GF-D8 (cell line): ENCODE measurements around the gene SPATA31C1.
"Not testable (repeated sequence)": the region's sequence is repeated elsewhere in the genome, so short reads cannot be mapped to it uniquely, and the experiment has no call there.

Experiments used
- DNase-seq: peaks from one replicate; lab custom pipeline; 2025; lab: John Stamatoyannopoulos, UW

The SPATA31C1 gene

DNA sequence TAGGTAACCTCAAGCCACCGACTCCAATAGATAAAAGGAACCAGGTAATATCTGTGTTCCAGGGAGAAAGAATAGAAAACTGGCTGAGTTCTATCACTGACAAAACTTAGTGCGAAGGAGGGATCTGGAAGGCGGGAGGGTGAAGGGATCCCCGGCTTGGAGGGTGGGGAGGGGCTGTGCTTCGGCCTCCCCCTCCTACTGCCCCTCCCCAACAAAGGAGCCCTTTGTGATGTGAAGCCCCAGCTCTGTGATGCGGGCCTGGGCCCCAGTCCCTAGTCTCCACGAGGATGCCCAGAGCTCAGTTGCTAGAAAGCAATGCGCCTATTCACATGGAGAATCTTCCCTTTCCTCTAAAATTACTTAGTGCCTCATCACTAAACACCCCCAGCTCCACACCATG is at the start of gene SPATA31C1:
Gene SPATA31C1 (plus strand): TSS at position 301 of the 400 bp plus-strand sequence.
- not testable (repeated sequence) for DNase-seq

DNA sequence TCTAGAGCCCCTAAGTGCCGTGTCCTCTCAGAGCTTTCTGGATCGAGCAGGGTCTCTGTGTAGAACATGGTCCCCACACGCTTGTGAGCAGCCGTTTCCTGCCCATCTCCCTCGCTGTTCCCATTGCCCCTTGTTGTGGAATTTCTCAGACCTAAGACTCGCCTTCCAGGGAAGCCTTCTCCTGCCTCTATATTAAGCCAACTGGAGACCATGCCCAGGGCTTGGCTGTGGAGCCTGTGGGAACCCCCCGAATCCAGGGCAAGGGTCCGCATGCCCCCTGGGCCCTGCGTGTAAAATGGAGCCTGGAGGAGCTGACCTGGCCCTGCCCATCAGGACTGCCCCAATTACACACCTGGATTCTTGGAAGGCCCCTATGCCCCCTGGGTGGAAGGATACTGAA is 49.6 kb upstream of the SPATA31C1 start:
- no peak for DNase-seq

DNA sequence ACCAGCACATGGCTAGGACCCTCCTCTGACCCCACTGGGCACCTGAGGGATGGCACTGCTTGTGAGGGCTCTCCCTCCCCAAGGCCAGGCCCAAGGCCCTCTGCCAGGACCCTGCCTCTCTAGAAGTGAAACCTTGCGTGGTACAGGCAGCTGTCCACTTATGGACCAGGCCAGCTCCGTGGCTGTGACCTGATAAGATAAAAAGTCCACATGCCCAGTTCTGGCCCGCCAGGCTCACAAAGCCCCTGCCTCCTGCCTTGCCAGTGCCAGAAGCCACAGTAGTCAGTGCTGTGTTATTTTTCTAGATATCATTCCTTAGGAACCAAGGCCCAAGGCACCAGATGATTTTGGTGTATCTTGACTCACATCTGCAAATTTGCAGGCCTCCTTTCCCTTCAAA is 49.1 kb upstream of the SPATA31C1 start:
- no peak for DNase-seq

DNA sequence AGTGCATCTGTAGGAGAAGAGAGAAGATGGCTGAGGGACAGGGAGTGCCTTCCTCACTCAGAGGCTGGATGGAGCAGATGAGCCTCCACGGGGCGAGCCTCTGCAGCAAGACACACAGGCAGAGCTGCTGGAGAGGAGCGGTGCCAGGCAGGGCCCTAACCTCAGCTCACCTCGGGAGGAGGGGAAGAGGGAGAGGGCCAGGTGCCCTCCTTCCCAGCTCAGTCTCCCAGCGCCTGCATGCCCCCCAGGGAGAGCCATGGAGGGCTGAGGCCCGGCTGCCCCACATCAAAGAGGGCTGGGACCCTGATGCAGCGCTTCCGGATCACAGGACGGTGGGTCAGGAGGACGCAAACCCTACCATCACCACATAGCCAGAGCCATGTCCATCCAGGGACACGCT is 48.7 kb upstream of the SPATA31C1 start:
- DNase-seq: no peak

DNA sequence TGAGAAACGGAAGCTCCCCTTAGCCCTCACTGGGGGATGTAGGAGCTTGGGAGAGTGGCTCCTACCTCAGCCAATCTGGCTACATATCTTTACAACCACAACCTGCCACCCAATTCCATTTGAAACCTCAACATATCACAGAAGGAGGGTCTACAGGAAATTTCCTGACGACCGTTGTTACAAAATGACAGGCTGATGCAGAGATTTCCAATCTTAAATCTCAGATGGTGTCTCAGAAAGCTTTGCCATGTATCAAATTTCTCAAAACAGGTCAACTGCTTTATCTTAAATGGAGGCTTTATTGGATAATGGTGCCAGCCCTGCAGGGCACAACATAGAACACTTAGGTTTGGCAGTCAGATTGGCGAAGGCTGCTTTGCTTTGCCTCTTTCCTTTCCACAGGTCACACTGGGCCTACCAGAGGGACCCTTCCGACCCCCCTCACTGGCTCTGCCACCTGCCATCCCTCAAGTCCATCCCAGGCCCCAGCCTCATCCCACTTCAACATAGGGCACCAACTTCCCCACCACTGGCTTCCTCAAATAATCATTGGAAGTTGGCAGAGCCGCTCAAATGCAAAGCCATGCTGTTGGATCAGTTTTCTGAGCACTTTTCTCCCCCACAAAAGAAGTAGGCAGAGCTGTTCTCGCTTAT is 46.2 kb upstream of the SPATA31C1 start:
- no peak for DNase-seq

DNA sequence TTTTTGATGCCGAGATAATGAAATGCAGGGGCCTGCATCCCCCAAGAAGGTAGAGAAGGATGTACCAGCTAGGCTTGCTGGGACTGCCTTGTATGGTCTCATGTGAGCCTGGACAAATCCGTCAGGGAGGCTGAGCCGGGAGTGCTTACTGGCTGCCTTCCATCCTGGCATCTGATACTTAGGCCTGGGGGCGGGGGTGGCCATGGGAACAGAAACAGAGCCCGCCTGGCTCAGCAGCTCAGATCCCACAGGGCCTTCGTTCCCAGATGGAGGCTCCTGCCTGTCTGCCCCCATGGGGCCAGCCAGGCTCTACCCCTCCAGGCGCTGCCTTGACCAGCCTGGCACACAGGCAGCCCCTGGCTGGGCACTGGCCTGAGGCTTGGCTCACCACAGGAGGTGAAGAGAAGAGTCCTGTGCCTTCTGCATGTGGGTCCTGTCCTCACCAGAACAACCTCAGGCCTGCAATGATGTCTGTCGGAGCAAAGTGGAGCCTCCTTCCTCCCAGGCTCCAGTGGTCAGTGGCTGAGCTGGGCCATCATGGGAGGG is 45.6 kb upstream of the SPATA31C1 start:
- DNase-seq: no peak

DNA sequence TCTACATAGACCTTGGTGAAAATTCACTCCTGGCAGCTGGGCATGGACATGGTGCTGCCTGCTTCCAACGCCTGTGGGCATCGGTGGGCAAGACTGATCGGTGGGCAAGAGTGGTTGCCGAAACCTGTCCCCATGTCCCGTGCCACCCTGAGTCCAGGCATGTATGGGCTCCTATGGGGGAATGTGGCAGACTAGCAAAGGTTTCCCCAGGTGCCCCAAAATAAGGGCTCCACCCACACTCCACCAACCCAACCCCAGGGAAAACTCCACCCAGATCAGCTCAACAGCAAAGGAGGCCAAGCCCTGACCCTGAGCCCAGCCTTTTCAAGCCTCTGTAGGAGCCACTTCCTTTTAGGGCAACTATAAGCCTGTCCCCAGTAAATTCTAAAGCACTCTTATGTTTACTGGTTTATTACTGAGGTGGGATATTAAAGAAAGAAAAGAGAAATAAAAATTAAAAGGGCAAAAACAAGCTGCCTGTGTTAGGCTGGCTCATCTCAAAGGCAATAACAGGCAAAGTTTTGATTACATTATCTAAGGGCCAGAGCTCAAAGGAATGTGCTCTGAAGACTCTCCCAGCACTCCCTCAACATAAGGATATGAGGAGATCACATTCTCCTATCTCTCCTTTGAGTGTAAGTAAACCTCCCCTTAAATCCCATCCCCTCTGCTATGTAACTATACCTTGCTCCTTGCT is 44.0 kb upstream of the SPATA31C1 start:
- no peak for DNase-seq

DNA sequence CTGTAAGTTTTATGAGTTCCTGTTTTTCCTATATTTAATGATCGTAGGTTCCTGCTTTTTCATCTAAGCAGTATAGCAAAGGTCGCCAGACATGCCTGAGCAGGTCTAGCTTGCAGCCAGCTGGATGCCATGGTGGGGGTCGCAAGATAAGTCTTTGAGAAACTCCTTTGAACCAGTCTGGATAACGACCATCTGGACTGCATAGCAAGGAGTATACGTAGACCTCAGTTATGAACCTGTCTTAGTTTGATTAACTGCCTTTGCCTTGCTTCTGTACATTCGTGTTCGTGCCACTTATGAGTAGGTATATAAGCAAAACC is 43.5 kb upstream of the SPATA31C1 start:
- no peak for DNase-seq

DNA sequence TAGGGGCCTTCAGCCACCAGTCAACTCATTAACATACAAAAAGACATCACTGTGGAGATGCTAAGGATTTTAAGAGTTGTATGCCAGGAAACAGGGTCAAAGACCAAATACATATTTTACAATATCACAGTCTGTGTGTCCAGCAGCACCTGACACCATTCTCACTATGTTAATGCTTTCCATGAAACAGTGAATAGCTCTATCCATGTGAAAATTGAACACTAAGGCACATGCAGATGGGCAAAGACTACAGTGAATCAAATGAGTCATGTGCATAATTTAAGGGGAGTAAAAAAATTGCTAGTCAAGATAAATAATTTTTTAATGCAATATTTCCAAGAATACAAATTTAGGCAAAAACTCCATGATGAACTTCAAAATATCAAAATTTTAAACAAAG is 42.7 kb upstream of the SPATA31C1 start:
- no peak for DNase-seq

DNA sequence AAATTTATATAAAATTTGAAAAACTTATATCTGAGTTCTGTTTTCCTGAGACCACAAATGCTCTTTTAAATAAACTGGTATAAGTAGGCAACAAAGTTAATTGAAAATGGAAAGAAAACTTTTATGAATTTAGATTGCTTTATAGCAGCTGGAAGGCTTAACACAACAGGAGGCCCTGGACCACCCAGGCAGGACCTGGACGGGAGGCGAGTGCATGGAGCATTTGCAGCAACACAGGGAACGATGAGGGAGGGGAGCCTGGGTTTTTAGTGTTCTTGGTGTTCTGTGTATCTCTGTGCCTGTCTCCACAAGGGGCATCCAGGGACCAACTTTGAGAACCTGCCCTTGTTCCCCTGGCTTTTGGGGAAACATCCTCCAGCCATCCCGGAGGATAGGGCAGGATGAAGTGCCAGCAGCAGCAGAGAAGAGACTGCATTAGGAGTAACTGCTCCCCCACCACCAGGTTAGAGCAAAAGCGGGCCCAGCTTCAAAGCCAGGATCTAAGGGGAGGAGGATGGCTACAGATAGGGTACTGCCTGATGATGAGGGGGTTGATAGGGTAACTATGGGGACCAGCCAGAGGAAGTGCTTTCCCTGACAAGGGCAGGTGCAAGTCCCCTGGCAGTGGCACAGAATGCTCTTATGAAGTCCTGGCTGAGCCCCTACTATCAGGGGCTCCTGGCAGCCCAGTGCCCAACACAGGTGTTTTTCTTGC is 41.8 kb upstream of the SPATA31C1 start:
- no peak for DNase-seq

DNA sequence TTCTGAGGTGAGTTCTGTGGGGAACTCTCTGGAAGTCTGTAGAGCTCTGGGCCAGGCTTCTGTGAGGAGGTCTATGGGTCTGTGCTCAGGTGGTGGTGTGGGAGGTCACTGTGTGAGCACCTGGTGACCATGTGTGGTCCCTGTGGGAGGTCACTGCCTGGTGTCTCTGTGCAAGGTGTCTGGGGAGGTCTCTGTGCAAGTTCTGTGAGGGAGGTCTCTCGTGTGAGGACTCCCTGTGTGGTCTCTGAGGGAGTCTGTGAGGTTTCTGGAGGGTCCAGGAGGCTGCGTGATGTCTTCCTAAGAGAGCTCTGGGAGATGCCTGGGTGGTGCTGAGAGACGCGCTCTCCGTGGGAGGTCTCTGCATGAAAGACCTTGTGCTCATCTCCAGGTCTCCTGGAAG is 41.1 kb upstream of the SPATA31C1 start:
- DNase-seq: no peak

DNA sequence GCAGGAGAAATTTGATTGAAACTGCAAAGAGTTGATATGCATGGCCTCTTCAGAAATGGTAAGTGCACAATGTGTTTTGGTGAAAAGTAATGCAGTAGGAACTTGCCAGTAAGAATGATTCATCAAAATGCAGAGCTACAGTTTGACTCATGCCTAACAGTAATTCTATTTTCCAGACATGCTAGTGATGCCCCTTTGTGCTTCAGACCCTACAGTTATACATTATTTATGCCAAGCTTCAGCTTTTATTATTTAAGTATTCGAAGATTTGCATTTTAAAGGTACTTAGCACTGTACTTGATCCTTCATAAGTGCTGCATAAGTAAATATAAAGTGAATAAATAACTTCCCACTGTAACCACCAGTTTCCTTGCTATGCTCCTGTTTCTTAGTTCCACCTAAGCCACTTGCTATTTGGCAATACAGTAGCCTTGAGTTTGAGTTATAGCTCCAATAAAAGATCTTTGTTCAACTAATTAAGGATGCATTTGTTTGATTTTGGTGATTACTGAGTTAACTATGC is 38.7 kb upstream of the SPATA31C1 start:
- no peak for DNase-seq

DNA sequence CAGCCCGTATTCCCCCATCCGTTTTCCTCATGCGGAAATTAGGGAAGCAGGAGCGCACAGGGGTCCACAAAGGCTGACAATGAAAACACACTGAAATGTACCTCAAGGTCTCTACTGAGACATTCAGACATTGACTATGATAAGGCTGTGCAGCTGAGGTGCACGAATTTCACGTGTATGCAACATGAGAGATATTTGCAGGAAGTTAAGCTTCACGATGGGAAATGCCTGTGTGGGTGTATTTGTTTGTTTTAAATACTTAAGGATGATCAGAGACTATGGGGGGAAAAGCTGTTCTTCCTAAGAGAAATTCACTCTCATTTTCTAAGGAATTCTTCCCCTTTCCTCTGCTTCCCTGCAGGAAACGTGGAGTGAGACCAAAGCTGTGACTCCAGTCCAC is 37.6 kb upstream of the SPATA31C1 start:
- DNase-seq: no peak

DNA sequence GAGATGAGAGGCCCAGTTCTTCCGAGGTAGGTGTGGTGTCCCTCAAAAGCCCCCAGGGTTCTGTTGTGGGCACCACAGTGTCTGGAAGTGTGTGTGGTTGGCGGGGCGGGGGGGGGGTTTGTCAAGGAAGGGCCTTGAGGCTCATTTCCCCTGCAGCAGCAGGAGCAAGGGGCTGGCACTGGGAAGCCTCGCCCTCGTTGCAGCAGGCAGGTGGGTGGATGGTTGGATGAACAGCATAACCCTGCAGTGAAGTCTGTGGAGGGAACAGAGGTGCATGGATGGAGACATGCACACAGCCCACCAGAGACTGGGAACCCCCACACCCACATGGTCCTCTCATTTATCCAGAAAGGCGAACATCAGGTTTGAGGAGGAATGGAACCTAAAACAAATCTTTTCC is 37.1 kb upstream of the SPATA31C1 start:
- DNase-seq: no peak

DNA sequence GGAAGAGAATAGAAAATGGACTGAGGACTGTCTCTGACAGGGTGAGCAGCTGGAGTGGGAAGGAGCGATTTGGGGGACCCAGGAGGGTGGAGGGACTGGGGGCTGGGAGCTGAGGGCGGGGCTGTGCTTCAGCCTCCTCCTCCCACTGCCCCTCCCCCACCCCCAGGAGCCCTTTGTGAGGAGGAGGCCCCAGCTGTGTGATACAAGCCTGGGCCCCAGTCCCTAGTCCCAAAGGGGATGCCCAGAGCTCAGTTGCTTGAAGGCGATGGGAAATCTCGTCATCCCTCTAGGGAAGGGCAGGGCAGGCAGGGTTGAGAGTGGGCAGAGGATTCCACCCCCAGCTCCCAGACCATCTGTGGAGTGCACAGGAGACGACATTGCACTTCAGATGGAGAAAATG is 35.1 kb upstream of the SPATA31C1 start, which contains the start of gene SPATA31E1:
Gene SPATA31E1 (plus strand): TSS at position 251 of the 400 bp plus-strand sequence. CDS start 15 bp downstream, at position 266.
- no peak for DNase-seq

DNA sequence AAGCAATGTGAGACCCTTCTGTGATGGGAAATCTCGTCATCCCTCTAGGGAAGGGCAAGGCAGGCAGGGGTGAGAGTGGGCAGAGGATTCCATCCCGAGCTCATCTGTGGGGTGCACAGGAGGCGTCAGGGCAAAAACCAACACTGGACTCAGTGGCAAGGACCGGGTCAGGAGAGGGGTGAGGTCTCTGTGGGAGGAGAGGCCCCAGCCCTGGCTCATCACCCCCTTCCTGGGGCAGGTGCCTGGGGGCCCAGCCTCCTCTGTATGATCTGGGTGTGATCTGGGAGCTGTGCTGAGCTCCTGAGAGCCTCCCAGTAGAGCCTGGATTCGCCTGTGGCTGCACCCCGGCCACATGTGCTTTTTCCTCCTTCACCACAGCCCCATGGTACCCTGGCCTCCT is 34.5 kb upstream of the SPATA31C1 start:
- DNase-seq: no peak

DNA sequence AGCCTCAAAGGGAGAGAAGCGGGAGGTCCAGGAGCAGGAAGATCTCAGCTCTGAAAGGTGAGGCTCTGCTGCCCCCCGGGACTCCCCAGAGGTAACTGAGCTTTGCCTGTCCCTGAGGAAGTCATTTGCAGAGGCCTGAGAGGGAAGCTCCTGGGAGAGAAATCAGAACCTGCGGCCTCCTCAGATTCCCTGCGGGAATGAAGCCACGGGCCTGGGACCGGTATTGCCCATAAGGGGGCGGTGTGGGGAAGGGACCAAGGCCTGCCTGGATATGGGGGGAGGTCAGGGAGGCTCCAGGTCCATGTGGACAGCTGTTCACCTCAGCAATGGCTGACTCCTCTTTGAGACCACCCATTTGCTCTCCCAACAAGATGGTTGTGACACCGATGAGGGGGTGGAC is 33.8 kb upstream of the SPATA31C1 start:
- no peak for DNase-seq

DNA sequence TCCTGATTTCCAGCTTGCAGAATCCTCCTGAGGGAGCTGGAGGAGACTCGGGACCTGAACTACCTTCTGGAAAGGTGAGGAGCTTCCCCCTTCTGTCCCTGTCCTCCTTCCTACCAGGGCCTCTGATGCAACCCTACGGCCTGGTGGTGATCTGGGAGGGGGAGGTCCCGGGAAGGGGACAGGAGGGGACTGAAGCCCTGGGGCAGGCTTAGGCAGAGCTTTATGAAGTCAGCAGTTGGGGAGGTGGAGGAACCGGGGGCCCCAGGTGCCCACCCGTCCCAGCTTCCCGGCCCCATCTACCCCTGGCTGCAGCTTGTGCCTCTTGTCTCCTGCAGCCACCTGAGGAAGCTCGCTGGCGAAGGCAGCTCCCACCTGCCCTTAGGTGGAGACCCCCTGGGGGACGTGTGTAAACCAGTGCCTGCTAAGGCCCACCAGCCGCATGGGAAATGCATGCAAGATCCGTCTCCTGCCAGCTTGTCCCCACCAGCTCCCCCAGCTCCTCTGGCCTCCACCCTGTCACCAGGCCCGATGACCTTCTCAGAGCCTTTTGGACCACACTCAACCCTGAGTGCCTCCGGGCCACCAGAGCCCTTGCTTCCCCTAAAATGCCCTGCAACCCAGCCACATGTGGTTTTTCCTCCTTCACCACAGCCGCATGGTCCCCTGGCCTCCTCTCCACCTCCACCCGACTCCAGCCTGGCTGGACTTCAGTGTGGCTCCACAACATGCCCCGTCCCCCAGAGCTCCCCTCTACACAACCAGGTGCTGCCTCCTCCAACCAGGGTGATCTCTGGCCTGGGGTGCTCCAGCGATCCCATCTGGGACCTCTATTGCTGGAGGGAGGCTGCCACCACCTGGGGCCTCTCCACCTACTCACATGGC is 32.9 kb upstream of the SPATA31C1 start:
- DNase-seq: no peak

DNA sequence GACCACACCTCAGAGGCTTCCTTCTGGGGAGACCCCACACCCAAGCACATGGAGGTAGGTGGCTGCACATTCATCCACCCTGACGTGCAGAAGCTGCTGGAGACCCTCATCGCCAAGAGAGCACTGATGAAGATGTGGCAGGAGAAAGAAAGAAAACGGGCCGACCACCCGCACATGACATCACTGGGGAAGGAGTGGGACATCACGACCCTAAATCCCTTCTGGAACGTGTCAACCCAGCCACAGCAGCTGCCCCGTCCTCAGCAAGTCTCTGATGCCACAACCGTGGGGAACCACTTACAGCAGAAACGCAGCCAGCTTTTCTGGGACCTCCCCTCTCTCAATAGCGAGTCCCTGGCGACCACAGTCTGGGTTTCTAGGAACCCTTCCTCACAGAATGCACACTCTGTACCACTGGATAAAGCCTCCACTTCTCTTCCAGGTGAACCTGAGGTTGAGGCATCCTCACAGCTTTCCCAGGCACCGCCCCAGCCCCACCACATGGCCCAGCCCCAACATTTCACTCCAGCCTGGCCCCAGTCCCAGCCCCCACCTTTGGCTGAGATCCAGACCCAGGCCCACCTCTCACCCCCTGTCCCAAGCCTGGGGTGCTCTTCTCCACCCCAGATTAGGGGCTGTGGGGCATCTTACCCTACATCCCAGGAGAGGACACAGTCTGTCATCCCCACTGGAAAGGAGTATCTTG is 32.1 kb upstream of the SPATA31C1 start:
- no peak for DNase-seq

DNA sequence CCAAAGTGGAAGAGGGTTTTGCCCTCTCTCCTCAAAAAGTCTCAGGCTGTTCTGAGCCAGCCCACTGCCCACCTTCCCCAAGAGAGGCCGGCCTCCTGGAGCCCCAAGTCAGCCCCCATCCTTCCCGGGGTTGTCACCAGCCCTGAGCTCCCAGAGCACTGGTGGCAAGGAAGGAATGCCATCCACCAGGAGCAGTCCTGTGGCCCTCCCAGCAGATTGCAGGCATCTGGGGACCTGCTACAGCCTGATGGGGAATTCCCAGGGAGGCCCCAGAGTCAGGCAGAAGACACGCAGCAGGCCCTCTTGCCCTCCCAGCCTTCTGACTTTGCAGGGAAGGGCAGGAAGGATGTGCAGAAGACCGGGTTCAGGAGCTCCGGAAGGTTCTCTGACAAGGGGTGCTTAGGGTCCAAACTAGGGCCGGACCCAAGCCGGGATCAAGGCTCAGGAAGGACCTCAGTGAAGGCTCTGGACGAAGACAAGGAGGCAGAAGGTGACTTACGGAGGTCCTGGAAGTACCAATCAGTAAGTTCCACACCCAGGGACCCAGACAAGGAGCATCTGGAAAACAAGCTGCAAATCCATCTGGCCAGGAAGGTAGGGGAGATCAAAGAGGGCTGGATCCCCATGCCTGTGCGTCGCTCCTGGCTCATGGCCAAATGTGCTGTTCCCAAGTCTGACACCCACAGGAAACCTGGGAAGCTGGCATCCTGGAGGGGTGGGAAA is 31.4 kb upstream of the SPATA31C1 start:
- DNase-seq: no peak
